Measurements from ENCODE around the gene DNAH2. TPM values are rescaled to one million over a fixed set of nuclear protein-coding genes. Genes with fewer than 3 reads are reported as not detected.

The DNAH2 gene
- total RNA-seq, 2 experiments from 2014 or later = not detected

- Mint-ChIP-seq H3K27me3 (peaks cover 40% of the 10 kb centered on the region), H3K27ac (no peak overlapping the region), H3K4me1 (peaks cover 22% of the 10 kb centered on the region), H3K4me3 (no peak overlapping the region), H3K36me3 (ENCODE audit: low read depth) (peaks cover 16% of the 10 kb centered on the region), H3K9me3 (no peaks in the 10 kb centered on the region)
- ChIA-PET CTCF (interaction anchor here (1.3 to 2.5 kb wide), 6 partner anchors 10 to 38 kb away, joined by 3 to 9 read pairs (median 4); partner anchors contain the start of genes DNAH2, TP53 and WRAP53), POLR2A (interaction anchor here (0.6 kb wide), 1 partner anchor 64 kb away, joined by 4 read pairs; no protein-coding TSS in a partner anchor)
- DNase-seq = no peak
Observed at GRCh38 chr17:7705269-7706255, 12.0 kb upstream of the DNAH2 start.

GRCh38 chr17:7706631-7707354 is 10.8 kb upstream of the DNAH2 start:
- Mint-ChIP-seq H3K27me3 (peaks cover 45% of the 10 kb centered on the region), H3K4me3 (no peak overlapping the region), H3K27ac (no peak overlapping the region), H3K4me1 (peaks cover 30% of the 10 kb centered on the region), H3K36me3 (ENCODE audit: low read depth) (peaks cover 11% of the 10 kb centered on the region), H3K9me3 (no peaks in the 10 kb centered on the region)
- POLR2A ChIA-PET = no interaction called here
- no peak for DNase-seq
- CTCF ChIA-PET = interaction anchor here (0.8 to 2.5 kb wide), 6 partner anchors 10 to 54 kb away, joined by 3 to 9 read pairs (median 4); partner anchors contain the start of genes DNAH2, TP53 and WRAP53

GRCh38 chr17:7707446-7707845 is 10.1 kb upstream of the DNAH2 start:
- Mint-ChIP-seq H3K4me3 (no peak overlapping the region), H3K27ac (no peak overlapping the region), H3K36me3 (ENCODE audit: low read depth) (peaks cover 9% of the 10 kb centered on the region), H3K4me1 (peaks cover 32% of the 10 kb centered on the region), H3K9me3 (no peaks in the 10 kb centered on the region), H3K27me3 (peaks cover 46% of the 10 kb centered on the region)
- POLR2A ChIA-PET = no interaction called here
- no peak for DNase-seq
- CTCF ChIA-PET = interaction anchor here (0.8 to 2.5 kb wide), 4 partner anchors 10 to 54 kb away, joined by 3 to 9 read pairs (median 6); partner anchors contain the start of genes DNAH2 and TP53

- H3K27ac Mint-ChIP-seq = no peak overlapping the region
- H3K27me3 Mint-ChIP-seq = peaks cover 52% of the 10 kb centered on the region
- H3K4me3 Mint-ChIP-seq = no peak overlapping the region
- H3K4me1 Mint-ChIP-seq = peaks cover 32% of the 10 kb centered on the region
- ChIA-PET POLR2A (no interaction called here), CTCF (interaction anchor here (2.5 kb wide), 1 partner anchor 9 kb away, joined by 9 read pairs; the partner anchor contains the start of gene DNAH2)
- no peaks in the 10 kb centered on the region for H3K9me3 Mint-ChIP-seq
- H3K36me3 Mint-ChIP-seq (ENCODE audit: low read depth) = peaks cover 6% of the 10 kb centered on the region
- no peak for DNase-seq
Observed at GRCh38 chr17:7707858-7708750, 9.4 kb upstream of the DNAH2 start.

GRCh38 chr17:7709031-7709430 is 8.5 kb upstream of the DNAH2 start:
- no peaks in the 10 kb centered on the region for H3K9me3 Mint-ChIP-seq
- no peak for DNase-seq
- peaks cover 37% of the 10 kb centered on the region for H3K4me1 Mint-ChIP-seq
- H3K27ac Mint-ChIP-seq = no peak overlapping the region
- H3K27me3 Mint-ChIP-seq = peaks cover 51% of the 10 kb centered on the region
- H3K4me3 Mint-ChIP-seq = no peak overlapping the region
- CTCF ChIA-PET = interaction anchor here (1.5 kb wide), 1 partner anchor 224 kb away, joined by 3 read pairs; no protein-coding TSS in a partner anchor
- peaks cover 3% of the 10 kb centered on the region for H3K36me3 Mint-ChIP-seq (ENCODE audit: low read depth)
- POLR2A ChIA-PET = no interaction called here

GRCh38 chr17:7710301-7710700 is 7.2 kb upstream of the DNAH2 start:
- no peak for DNase-seq
- Mint-ChIP-seq H3K4me3 (no peak overlapping the region), H3K27me3 (peaks cover 51% of the 10 kb centered on the region), H3K36me3 (ENCODE audit: low read depth) (no peaks in the 10 kb centered on the region), H3K27ac (no peak overlapping the region), H3K9me3 (no peaks in the 10 kb centered on the region), H3K4me1 (peaks cover 29% of the 10 kb centered on the region)
- CTCF ChIA-PET = interaction anchor here (1.5 to 2.7 kb wide), 2 partner anchors 23 to 223 kb away, joined by 3 to 9 read pairs; partner anchors contain the start of genes TP53 and WRAP53
- POLR2A ChIA-PET = no interaction called here

- no peak overlapping the region for H3K4me3 Mint-ChIP-seq
- no peak overlapping the region for H3K27ac Mint-ChIP-seq
- H3K27me3 Mint-ChIP-seq = peaks cover 51% of the 10 kb centered on the region
- no peak for DNase-seq
- CTCF ChIA-PET = interaction anchor here (0.5 to 2.7 kb wide), 3 partner anchors 24 to 594 kb away, joined by 3 to 9 read pairs (median 3); partner anchors contain the start of genes TP53 and WRAP53
- H3K4me1 Mint-ChIP-seq = peaks cover 26% of the 10 kb centered on the region
- POLR2A ChIA-PET = no interaction called here
- H3K9me3 Mint-ChIP-seq = no peaks in the 10 kb centered on the region
- H3K36me3 Mint-ChIP-seq (ENCODE audit: low read depth) = no peaks in the 10 kb centered on the region
Observed at GRCh38 chr17:7711051-7711755, 6.3 kb upstream of the DNAH2 start.

- Mint-ChIP-seq H3K27ac (no peak overlapping the region), H3K27me3 (peaks cover 50% of the 10 kb centered on the region), H3K4me1 (peaks cover 31% of the 10 kb centered on the region), H3K4me3 (no peak overlapping the region), H3K9me3 (no peaks in the 10 kb centered on the region), H3K36me3 (ENCODE audit: low read depth) (no peaks in the 10 kb centered on the region)
- POLR2A ChIA-PET = no interaction called here
- no peak for DNase-seq
- CTCF ChIA-PET = interaction anchor here (2.7 kb wide), 1 partner anchor 25 kb away, joined by 9 read pairs; the partner anchor contains the start of genes TP53 and WRAP53
Observed at GRCh38 chr17:7712111-7712771, 5.3 kb upstream of the DNAH2 start.

GRCh38 chr17:7713782-7714181 is 3.8 kb upstream of the DNAH2 start:
- H3K4me1 Mint-ChIP-seq = peaks cover 44% of the 10 kb centered on the region
- CTCF ChIA-PET = interaction anchor here (0.6 to 1.8 kb wide), 3 partner anchors 26 to 105 kb away, joined by 3 to 8 read pairs (median 3); partner anchors contain the start of genes TP53 and WRAP53
- no peak overlapping the region for H3K27ac Mint-ChIP-seq
- DNase-seq = no peak
- no peak overlapping the region for H3K4me3 Mint-ChIP-seq
- POLR2A ChIA-PET = no interaction called here
- H3K9me3 Mint-ChIP-seq = no peaks in the 10 kb centered on the region
- H3K27me3 Mint-ChIP-seq = peaks cover 53% of the 10 kb centered on the region
- no peaks in the 10 kb centered on the region for H3K36me3 Mint-ChIP-seq (ENCODE audit: low read depth)

- Mint-ChIP-seq H3K27ac (no peak overlapping the region), H3K36me3 (ENCODE audit: low read depth) (no peaks in the 10 kb centered on the region), H3K9me3 (no peaks in the 10 kb centered on the region), H3K4me3 (no peak overlapping the region), H3K4me1 (peaks cover 42% of the 10 kb centered on the region), H3K27me3 (peaks cover 65% of the 10 kb centered on the region)
- ChIA-PET CTCF (interaction anchor here (1.2 to 2.7 kb wide), 3 partner anchors 10 to 27 kb away, joined by 3 to 12 read pairs (median 8); partner anchors contain the start of genes EFNB3, TP53 and WRAP53), POLR2A (interaction anchor here (0.5 kb wide), 1 partner anchor 448 kb away, joined by 4 read pairs; no protein-coding TSS in a partner anchor)
- DNase-seq = no peak
Observed at GRCh38 chr17:7714721-7715594, 2.6 kb upstream of the DNAH2 start.
